GM19035 (cell line): ENCODE results near the gene KIFC3.

Source experiments
- ATAC-seq: cut with Tn5 transposase; IDR thresholded peaks from one replicate; pipeline ENCODE4 v1.9.1; 2021; ENCODE audit not compliant: unreplicated experiment

The KIFC3 gene

DNA sequence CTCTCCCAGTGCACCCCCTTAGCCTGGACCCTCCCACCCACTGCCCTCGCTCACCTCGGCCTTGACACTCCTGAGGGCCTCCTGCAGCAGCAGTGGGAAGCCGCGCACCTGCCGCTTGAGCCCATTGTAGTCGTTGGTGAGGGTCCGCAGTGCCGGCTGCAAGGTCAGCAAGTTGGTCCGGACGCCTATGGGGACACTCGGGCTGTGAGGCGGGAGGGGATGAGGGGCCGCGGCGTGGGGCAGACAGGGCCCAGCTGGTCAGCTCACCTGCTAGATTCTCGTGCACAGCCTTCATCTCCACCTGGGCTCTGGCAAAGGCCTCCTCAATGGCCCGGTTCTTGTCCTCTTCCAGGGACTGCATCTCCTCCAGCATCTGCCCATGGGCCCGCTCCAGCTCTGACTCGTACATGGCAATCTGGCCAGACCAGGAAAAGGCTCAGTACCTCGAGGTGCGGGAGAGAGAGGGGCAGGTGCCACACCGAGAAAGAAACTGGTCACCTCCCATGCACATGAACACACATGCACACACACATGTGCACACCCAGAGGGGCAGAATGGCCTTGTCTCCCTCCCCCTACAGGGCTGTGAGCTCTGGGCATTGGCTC, 32.6 kb downstream of the KIFC3 start:
- ATAC-seq, result no peak

GRCh38 chr16:57766714-57767348, 35.5 kb downstream of the KIFC3 start:
- ATAC-seq, result no peak

- no peak for ATAC-seq
Measured at GRCh38 chr16:57765160-57765728, 37.0 kb downstream of the KIFC3 start.

DNA sequence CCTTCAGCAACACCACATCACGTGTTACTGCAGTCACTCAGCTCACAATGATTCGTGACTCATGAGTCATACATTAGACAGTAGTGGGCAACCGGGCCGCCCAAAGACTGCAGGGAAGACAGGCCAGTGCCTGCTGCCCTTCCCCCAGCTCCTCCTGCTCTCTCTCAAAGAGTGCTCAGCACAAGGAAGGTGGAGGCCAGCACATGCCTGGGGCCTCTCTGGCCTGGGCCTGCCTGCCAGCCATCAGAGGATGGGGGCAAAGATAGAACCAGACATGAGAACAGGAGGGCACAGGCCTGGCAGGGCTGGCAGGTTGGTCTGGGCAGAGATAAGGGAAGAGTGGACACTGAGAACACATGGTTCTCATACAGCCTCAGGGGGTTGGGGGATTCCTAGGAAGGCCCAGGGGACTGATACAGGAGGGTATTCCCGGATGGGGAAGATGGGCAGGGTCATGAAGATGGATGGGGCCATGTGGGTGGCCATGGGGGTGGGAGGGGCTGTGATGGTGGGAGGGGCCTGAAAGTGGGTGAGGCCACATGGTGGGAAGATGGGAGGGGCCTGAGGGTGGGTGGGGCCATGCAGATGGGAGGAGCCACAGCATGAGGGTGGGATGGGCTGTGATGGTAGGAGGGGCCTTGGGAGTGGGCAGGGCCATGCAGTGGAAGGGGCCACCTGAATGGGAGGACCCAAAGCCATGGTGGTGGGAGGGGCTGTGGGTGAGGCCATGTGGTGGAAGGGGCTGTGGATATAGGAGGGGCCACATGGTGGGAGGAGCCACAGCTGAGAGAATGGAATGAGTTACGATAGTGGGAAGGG, 37.7 kb downstream of the KIFC3 start:
- ATAC-seq, result no peak

GRCh38 chr16:57764006-57764340, 38.3 kb downstream of the KIFC3 start:
- ATAC-seq, result no peak

- ATAC-seq, result no peak
Measured at GRCh38 chr16:57763285-57764005, 38.8 kb downstream of the KIFC3 start.

- no peak for ATAC-seq
Measured at GRCh38 chr16:57762365-57763040, 39.8 kb downstream of the KIFC3 start.

DNA sequence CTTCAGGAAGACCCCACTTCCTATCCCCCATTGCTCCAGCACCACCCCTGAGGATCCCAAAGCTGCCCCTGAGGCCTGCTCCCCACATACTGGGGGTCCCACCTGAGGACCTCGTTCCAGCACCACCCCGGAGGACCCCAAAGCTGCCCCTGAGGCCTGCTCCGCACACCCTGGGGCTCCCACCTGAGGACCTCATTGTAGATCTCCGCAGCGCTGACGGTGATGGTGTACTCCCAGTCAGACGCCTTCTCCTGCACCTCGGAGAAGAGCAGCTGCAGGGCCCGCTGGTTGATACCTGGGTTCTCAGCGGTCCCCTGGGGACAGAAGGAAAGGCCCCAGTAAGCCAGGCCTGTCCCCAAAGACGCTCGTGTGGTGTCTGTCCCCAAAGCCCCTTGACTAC, 40.3 kb downstream of the KIFC3 start:
- no peak for ATAC-seq

- no peak for ATAC-seq
Measured at GRCh38 chr16:57761301-57761700, 41.0 kb downstream of the KIFC3 start.

GRCh38 chr16:57760357-57761160, 41.7 kb downstream of the KIFC3 start:
- ATAC-seq, result no peak

GRCh38 chr16:57759541-57760356, 42.5 kb downstream of the KIFC3 start:
- no peak for ATAC-seq

- no peak for ATAC-seq
Measured at GRCh38 chr16:57759131-57759530, 43.2 kb downstream of the KIFC3 start.

- ATAC-seq, result no peak
Measured at GRCh38 chr16:57758331-57759117, 43.8 kb downstream of the KIFC3 start.

DNA sequence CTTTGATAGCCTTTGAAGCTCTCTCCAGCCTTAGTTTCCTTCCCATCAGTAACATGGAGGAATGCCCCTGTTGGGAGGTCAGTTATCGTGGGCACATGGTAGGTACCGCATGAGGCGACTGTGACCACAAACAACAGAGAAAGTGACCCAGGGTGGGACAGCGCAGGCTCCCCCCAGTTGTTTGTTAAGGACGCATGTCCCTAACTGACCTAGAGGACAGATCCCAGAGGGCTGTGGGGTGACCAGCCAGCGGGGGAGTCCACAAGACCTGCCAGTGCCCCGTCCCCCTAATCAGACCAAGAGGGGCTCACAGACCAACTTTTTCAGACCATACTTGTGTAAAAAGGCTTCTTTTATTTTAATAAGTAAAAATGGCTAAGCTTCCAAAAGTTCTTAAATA, 44.4 kb downstream of the KIFC3 start:
- ATAC-seq, result no peak

GRCh38 chr16:57757326-57757786, 44.9 kb downstream of the KIFC3 start:
- ATAC-seq, result peak; percentile 91

GRCh38 chr16:57756424-57757325, 45.6 kb downstream of the KIFC3 start:
- no peak for ATAC-seq
